NCI-H1694 treated with DMSO at 0.1 percent for 48 hours (cell line): Measurements from ENCODE around the gene TNFSF8.

Source experiments
- DNase-seq: peaks from one replicate; lab custom pipeline; 2025; lab: John Stamatoyannopoulos, UW

Gene TNFSF8

DNA sequence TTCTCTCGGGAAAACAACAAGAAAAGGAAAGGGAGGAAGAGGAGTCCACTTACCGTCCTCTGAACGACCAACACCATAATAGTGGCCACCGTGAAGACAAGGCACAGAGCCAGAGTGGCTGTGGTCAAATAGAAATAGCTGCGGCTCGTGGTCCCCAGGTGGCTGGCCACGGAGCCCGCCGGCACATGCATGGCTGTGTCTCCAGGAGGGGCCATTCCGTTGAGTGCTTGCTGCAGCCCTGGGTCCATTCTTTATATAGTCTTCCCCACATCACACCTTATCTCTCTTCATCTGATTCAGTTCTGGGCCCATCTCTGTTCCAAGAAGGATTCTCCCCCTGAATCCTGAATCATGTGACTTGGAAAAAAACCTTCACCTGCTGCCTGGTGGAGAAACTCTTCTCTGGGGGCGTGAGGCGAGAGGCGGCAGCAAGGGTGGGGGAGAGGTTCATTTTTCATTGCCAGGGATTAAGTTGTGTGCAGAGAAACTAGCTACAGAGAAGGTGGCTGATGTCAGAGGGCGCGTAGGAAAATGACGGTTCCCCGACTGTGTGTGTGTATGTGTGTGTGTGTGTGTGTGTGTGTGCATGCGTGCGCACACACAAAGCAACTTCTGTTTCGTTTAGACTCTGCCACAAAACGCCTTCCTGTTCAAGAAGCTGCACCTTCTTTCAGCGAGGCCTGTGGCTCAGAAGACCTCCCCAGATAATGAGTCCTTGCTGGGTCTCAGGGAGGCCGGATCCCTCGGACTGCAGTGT, at the start of gene TNFSF8:
TNFSF8 (minus strand) TSS at position 536 of the 757 bp plus-strand sequence; CDS start at position 248, 288 bp downstream.
- no peak for DNase-seq

DNA sequence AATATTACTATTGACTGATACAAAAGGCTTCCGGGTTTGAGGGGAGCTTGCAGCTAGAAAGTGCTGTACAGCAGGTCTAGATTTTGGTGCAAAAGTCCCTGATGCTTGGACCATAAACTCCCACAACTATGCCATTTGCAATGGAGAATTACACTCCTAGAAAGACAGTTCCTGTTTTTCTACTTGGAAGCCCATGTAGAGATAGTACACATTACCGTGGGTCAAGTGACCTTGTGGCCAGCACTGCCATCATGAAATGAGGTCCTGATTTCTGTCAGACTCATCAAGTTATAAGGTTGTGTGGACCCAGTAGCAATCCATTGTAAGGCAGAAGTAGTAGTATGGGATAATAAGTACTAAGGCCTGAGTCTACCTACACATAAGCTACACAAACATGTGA, 42.8 kb upstream of the TNFSF8 start:
- DNase-seq, result no peak

GRCh38 chr9:114972510-114973136, 42.2 kb upstream of the TNFSF8 start:
- DNase-seq, result no peak

- DNase-seq, result no peak
Observed at GRCh38 chr9:114969269-114969668, 38.9 kb upstream of the TNFSF8 start.

DNA sequence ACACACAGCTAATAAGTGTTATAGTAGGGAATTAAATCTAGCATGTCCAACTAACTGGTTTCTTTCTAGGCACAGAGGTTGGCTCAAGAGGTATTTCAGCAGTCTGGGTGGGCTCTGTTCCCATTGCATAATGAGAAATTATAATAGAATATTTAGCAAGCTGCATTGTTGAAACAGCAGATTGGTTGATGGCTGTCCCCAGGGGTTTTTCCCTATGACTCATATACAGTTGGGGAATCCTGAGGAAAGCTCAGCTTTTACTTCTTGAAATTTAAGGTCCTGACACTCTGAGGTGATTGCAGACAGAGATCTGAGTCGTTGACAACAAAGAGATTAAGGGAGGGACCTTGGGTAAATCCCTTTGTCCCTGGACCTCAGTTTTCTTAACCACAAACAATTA, 38.3 kb upstream of the TNFSF8 start:
- DNase-seq, result no peak

DNA sequence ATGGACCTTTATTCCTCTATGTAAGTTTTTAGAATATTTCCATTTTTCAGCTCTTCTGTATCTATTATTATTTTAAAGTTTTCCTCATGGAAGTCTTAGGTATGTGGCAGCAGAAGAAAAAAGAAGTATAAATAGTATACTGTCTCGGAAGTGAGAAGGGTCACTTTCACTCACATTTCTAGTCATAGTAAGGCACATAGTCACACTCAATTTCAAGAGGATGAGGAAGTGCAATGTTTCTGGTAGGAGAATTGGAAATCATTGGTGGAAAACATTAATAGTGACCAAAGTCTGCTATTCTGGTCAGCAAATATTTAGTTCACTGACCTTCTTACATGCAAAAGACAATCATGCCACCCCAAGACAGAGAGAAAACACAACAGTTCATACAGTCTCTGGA, 35.2 kb upstream of the TNFSF8 start:
- no peak for DNase-seq

GRCh38 chr9:114962809-114963208, 32.4 kb upstream of the TNFSF8 start:
- no peak for DNase-seq

GRCh38 chr9:114960276-114960675, 29.9 kb upstream of the TNFSF8 start:
- no peak for DNase-seq

DNA sequence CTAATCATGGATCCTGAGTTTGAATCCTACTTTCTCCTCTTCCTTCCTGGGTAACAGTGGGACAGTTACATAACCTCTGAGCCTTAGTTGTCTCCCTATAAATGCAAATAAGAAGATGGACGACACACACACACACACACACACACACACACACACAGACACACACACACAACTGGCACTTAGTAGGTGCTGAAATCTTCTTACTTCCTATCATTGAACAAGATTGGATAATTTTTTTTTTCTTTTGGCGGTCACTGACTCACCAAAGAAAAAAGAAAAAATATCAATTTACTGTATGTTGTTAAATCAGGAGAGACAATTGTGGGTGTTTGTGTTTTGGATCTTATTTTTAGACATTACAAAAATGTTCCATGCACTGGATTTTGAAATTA, 28.4 kb upstream of the TNFSF8 start:
- DNase-seq, result no peak

DNA sequence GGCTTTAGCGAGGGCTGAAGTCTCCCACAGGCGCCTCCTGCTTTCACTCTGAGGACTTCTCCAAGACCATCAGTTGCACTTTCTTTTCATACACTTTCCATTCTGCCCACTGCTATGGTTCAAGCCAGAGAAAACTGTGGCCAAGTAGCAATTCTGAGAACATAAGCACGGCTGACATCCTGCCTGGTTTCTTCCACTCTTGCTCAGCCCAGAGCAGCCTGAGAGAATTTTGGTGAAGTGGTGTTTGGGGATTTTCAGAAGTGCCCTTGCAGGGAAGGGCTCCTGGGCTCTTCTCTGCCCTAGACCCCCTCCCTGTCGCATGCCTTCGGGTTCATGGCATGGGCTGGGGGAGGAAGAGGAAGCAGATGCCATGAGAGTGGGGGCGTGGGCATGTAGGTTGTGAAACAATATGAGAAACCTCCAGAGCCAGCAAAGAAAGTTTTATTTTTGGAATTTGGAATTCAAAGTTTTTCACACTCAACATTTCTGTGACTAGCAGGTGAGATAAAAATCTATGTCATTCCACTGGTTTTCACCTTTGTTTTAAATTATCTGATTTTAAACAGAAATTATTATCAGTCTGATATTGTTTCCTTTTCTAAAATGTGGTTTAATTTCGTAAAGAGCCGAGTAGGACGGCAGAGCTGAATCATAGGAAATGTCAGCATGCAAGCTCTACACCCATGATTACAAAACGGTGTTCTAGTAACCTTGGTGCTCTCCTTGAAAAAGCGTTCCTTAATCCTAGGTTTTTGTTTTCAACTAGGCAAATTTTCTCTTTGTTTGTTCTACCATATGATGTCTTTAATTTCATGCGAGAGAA, 27.8 kb upstream of the TNFSF8 start:
- DNase-seq, result no peak

DNA sequence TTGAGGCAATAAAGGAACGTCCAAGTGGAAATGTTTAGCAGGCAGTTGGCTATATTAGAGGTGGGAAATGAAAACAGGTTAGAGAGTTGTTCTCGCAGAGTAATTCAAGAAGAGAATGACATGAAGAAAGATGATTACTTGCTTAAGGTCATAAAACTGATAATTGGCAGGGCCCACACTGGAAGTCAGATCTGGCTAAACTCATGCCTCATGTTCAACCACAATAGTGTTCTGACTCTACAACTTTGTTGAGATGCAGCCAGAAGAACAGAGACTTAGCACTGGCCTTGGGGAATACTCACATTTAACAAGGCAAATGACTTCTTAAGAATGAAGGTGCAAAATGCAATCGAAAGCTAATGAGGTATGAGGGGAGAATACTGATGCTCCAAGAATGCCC, 27.2 kb upstream of the TNFSF8 start:
- DNase-seq, result no peak

DNA sequence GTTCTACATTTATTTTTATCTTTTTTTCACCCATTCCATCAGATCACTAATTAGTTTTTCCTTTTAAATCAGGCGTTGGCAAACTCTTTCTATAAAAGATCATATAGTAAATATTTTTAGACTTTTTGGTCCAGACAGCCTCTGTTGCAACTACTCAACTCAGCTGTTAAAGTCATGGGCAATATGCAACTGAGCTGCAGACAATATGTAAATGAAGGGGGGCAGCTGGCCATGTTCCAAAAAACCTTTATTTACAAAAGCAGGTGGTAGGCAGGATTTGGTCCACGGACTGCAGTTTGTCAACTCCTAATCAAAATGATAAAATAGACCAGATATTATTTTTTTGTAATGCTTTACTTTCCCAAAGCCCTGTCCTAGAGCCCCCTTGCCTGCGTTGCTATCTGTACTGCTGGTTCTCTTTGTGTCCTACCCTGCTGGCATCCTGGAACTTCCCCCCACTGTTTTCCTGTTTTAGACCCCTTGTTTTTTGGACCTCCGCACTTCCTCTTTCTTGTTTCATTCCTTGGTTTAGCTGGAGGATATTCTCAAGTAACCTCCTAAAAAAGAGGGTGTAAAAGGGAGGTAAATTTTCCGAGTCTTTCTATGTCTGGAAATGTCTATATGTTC, 24.7 kb upstream of the TNFSF8 start:
- DNase-seq, result no peak

GRCh38 chr9:114953959-114954358, 23.6 kb upstream of the TNFSF8 start:
- DNase-seq, result no peak

DNA sequence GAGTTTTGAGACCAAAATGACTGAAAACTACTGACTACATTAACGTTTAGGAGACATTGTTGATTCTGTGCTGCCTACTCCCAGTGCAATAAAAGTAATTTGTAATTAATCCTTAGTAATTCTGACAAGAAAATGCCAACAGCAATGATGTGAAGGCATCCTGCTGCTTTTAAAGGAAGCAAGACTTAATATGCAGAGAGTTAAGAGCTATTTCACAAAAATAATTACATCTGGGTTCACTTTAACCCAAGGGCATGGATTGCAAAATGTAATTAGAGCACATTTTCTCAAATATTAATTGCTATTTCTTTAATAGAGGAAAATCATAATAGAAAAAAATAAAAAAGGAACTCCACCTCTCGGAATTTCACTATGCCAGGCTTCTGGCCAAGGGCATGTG, 22.7 kb upstream of the TNFSF8 start:
- DNase-seq, result no peak

DNA sequence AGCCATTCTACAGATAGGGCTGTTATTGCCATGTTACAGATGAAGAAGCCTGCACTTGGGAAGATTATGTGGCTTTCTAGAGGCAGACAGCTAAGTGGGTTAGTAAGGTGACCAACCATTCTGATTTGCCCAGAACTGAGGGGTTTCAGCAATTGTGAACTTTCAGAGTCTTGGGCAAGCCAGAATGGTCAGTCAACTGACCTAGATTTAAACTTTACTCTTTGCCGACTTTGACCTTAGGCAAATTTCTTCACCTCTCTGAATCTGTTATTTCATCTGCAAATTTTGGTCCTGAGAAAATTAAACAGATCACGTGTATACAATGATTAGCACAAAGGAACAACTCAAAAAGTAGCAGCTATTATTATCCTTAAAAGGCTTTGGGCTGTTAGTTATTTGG, 20.4 kb upstream of the TNFSF8 start:
- no peak for DNase-seq

GRCh38 chr9:114947058-114947457, 16.7 kb upstream of the TNFSF8 start:
- no peak for DNase-seq

DNA sequence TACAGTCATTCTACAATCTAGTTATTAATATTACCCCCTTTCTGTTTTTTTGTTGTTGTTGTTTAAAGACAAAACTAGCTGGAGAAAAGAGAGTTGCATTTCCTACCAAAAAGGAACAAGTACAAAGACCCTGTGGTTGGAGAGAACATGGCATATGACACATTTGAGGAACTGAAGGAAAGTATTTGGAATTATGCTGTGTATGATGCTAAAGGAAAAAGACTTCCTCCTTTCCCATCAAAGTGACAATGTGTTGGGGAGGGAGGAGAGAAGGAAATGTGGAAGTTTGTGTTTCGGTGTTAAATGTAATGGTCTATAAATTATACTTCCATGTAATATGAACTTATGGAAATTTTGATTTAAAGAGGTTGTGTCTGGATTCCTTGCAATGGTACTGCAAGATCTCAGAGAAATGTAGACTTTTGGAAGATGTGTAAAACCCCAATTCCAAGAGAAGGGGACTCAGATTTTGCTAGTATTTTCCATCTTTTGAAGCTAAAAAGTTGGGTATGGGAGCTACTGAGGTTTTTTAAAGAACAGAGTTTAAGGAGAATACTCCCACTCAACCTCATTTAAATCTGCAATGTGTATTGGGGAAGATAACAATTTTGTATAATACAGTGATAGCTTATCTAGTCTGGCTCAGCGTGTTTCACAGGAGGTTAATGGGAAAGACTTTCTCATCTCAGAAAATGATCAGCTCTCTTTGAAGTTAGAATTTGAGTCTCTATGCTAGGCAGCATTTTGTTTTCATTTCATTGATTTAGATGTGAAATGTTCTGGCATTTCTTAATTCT, 15.4 kb upstream of the TNFSF8 start:
- no peak for DNase-seq

- no peak for DNase-seq
Observed at GRCh38 chr9:114941376-114941775, 11.0 kb upstream of the TNFSF8 start.

DNA sequence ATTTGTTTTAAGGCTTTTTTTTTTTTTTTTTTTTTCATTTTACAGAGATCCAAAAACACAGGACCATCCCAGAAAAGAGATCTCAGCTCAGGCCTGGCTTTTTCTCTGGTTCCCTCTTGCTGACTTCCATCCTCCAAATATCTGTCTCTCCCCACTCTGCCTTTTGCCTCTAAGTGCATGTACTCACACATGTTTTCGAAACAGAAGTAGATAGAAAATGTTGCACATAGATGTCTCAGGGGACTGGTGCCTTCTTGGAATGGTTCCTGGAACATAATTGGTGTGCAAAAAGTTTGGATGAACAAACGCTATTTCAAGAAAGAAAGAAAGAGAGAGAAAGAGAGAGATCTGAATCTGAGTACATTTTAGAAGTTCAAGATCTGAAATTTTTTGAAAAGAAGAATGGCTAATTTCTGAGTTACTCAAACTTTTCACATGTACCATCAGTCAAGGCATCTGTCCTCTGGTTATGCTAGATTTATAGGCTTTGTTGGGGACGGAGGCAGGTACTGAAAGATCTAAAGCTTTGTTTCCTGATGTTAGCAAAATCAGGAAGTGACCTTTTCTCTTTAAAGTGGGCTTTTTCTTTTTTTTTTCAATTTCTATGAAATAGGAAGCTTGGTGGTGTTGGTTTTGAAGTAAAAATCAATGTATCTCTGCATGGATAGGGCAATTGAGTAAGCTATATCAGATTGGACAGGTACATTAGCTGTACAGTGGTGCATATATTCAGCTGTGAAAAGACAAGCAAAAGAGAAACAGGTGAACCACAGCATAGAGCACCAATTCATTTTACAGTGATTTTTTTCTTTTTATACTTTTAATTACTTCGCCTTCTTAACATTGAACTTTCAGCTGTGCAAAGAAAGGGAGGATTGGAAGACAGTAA, 8.5 kb upstream of the TNFSF8 start:
- no peak for DNase-seq

- DNase-seq, result no peak
Observed at GRCh38 chr9:114937516-114937915, 7.1 kb upstream of the TNFSF8 start.

GRCh38 chr9:114936581-114936980, 6.2 kb upstream of the TNFSF8 start:
- no peak for DNase-seq
